ENCODE results near the gene UCN2.

DNA sequence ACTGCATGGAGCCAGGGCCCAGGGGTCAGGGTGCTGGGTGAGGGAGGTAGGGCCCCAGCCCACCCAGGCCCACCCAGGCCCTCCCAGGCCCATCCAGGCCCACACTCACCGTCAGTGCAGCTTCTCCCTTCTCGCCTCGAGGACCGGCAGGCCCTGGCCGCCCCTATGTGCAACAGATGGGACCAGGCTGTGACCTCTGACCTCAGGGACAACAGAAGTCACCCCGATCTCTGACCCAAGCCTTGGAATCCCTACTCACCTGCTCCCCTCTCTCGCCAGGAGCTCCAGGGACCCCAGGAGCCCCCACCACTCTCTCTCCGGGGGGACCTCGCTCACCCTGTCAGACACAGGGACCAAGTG is 2.8 kb upstream of the UCN2 start:
- no peak for TF ChIP-seq CTCF (IDR thresholded peaks at IDR 0.05)
- TF ChIP-seq POLR2A (IDR thresholded peaks at IDR 0.05) = no peak
- TF ChIP-seq EP300 (IDR thresholded peaks at IDR 0.05; ENCODE audit: low read depth) = no peak

All from transverse colon (tissue), 3 donors.